HEK293 (cell line): ENCODE results near the gene CADM1.

ENCODE experiments used
- HOXD13 ChIP-seq: sonication (generic); formaldehyde crosslinking; IDR thresholded peaks from 2 replicates; pipeline ENCODE4 v1.8.0; 2022; ENCODE audit warnings: missing genetic modification reagents, borderline replicate concordance
- MEIS1 ChIP-seq: sonication (generic); formaldehyde crosslinking; IDR thresholded peaks from 2 replicates; pipeline ENCODE4 v1.8.1; 2022; ENCODE audit warnings: missing genetic modification reagents, mild to moderate bottlenecking, borderline replicate concordance
- ZBTB1 ChIP-seq: fragments of 450-650 bp; formaldehyde crosslinking; IDR thresholded peaks from 2 replicates; pipeline ENCODE4 v1.5.1; 2016; ENCODE audit warnings: missing biosample characterization, missing genetic modification characterization
- ZFP69B ChIP-seq: fragments of 450-650 bp; formaldehyde crosslinking; IDR thresholded peaks from 2 replicates; pipeline ENCODE4 v1.5.1; 2016; ENCODE audit warnings: missing biosample characterization, missing genetic modification characterization
- ZNF146 ChIP-seq: fragments of 450-650 bp; formaldehyde crosslinking; IDR thresholded peaks from 2 replicates; pipeline ENCODE4 v1.5.1; 2016; ENCODE audit warnings: missing biosample characterization, missing genetic modification characterization
- ZNF157 ChIP-seq: fragments of 450-650 bp; formaldehyde crosslinking; IDR thresholded peaks from 2 replicates; pipeline ENCODE4 v1.5.1; 2016; ENCODE audit warnings: missing biosample characterization, missing genetic modification characterization
- ZNF2 ChIP-seq: fragments of 450-650 bp; formaldehyde crosslinking; IDR thresholded peaks from 2 replicates; pipeline ENCODE4 v1.5.1; 2016; ENCODE audit warnings: missing biosample characterization, missing genetic modification characterization
- ZNF366 ChIP-seq: fragments of 450-650 bp; formaldehyde crosslinking; conservative IDR thresholded peaks from 2 replicates; pipeline ENCODE4 v1.5.1; 2016; ENCODE audit warnings: missing biosample characterization, missing genetic modification characterization
- ZNF394 ChIP-seq: fragments of 450-650 bp; formaldehyde crosslinking; IDR thresholded peaks from 2 replicates; pipeline ENCODE4 v1.5.1; 2016; ENCODE audit warnings: missing biosample characterization, missing genetic modification characterization, mild to moderate bottlenecking, moderate library complexity, borderline replicate concordance
- ZNF585B ChIP-seq: fragments of 450-650 bp; formaldehyde crosslinking; IDR thresholded peaks from 2 replicates; pipeline ENCODE4 v1.5.1; 2016; ENCODE audit warnings: missing biosample characterization, missing genetic modification characterization
- ZNF626 ChIP-seq: fragments of 450-650 bp; sonication (Bioruptor Pico); formaldehyde crosslinking; IDR thresholded peaks from 2 replicates; pipeline ENCODE4 v1.5.1; 2018; ENCODE audit warnings: missing biosample characterization, missing genetic modification characterization, inconsistent platforms
- ZNF629 ChIP-seq: fragments of 450-650 bp; formaldehyde crosslinking; IDR thresholded peaks from 2 replicates; pipeline ENCODE4 v1.5.1; 2017; ENCODE audit warnings: missing biosample characterization, missing genetic modification characterization
- ZNF670 ChIP-seq: fragments of 450-650 bp; formaldehyde crosslinking; IDR thresholded peaks from 2 replicates; pipeline ENCODE4 v1.5.1; 2016; ENCODE audit warnings: missing biosample characterization, missing genetic modification characterization, low read depth
- ZNF776 ChIP-seq: fragments of 450-650 bp; formaldehyde crosslinking; IDR thresholded peaks from 2 replicates; pipeline ENCODE4 v1.5.0; 2017; ENCODE audit warnings: missing biosample characterization, missing genetic modification characterization, borderline replicate concordance
- TF ChIP-seq, protein P1 (sequence below): fragments of 450-650 bp; formaldehyde crosslinking; IDR thresholded peaks from 2 replicates; pipeline ENCODE4 v1.5.1; 2016; ENCODE audit warnings: missing biosample characterization, missing genetic modification characterization
- TF ChIP-seq, protein P2 (sequence below): fragments of 450-650 bp; formaldehyde crosslinking; IDR thresholded peaks from 2 replicates; pipeline ENCODE4 v1.5.1; 2016; ENCODE audit warnings: missing biosample characterization, missing genetic modification characterization, borderline replicate concordance
- TF ChIP-seq, protein P3 (sequence below): fragments of 450-650 bp; formaldehyde crosslinking; IDR thresholded peaks from 2 replicates; pipeline ENCODE4 v1.5.1; 2016; ENCODE audit warnings: missing biosample characterization, missing genetic modification characterization
- TF ChIP-seq, protein P4 (sequence below): fragments of 450-650 bp; formaldehyde crosslinking; IDR thresholded peaks from 2 replicates; pipeline ENCODE4 v1.5.1; 2016; ENCODE audit warnings: missing biosample characterization, missing genetic modification characterization
- TF ChIP-seq, protein P5 (sequence below): fragments of 450-650 bp; formaldehyde crosslinking; IDR thresholded peaks from 2 replicates; pipeline ENCODE4 v1.5.1; 2016; ENCODE audit warnings: missing biosample characterization, missing genetic modification characterization
- TF ChIP-seq, protein P6 (sequence below): fragments of 450-650 bp; formaldehyde crosslinking; IDR thresholded peaks from 2 replicates; pipeline ENCODE4 v1.5.1; 2016; ENCODE audit warnings: missing biosample characterization, missing genetic modification characterization
- TF ChIP-seq, protein P7 (sequence below): fragments of 450-650 bp; formaldehyde crosslinking; IDR thresholded peaks from 2 replicates; pipeline ENCODE4 v1.5.1; 2017; ENCODE audit warnings: missing biosample characterization, missing genetic modification characterization

CADM1 gene

DNA sequence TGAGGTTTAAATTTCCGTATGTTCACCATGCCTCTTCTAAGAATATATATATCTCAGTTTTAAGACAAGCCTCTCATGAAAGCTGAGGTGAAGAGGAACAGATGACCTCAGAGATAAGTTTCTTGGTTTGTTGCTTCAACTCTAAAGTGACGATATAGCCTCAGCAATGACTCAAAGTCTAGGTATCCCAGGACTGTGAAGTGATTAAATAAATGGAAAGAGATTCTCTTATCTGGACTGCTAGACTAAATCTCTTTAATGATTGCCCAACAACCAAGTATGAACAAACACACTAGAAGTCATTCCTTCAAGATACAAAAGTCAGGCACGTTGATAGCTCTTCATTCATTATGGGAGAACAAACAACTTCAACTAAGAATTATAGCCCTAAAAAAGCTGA, 15.3 kb downstream of the CADM1 start (continued):
- TF ChIP-seq, protein P1, sequence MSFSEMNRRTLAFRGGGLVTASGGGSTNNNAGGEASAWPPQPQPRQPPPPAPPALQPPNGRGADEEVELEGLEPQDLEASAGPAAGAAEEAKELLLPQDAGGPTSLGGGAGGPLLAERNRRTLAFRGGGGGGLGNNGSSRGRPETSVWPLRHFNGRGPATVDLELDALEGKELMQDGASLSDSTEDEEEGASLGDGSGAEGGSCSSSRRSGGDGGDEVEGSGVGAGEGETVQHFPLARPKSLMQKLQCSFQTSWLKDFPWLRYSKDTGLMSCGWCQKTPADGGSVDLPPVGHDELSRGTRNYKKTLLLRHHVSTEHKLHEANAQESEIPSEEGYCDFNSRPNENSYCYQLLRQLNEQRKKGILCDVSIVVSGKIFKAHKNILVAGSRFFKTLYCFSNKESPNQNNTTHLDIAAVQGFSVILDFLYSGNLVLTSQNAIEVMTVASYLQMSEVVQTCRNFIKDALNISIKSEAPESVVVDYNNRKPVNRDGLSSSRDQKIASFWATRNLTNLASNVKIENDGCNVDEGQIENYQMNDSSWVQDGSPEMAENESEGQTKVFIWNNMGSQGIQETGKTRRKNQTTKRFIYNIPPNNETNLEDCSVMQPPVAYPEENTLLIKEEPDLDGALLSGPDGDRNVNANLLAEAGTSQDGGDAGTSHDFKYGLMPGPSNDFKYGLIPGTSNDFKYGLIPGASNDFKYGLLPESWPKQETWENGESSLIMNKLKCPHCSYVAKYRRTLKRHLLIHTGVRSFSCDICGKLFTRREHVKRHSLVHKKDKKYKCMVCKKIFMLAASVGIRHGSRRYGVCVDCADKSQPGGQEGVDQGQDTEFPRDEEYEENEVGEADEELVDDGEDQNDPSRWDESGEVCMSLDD: no peak
- TF ChIP-seq ZNF2 (tag by site-specific recombination): no peak
- no peak for TF ChIP-seq ZNF585B (tag by site-specific recombination)
- TF ChIP-seq ZFP69B (tag by site-specific recombination): no peak
- no peak for TF ChIP-seq ZBTB1 (tag by site-specific recombination)
- no peak for TF ChIP-seq ZNF146 (tag by site-specific recombination)
- TF ChIP-seq, protein P2, sequence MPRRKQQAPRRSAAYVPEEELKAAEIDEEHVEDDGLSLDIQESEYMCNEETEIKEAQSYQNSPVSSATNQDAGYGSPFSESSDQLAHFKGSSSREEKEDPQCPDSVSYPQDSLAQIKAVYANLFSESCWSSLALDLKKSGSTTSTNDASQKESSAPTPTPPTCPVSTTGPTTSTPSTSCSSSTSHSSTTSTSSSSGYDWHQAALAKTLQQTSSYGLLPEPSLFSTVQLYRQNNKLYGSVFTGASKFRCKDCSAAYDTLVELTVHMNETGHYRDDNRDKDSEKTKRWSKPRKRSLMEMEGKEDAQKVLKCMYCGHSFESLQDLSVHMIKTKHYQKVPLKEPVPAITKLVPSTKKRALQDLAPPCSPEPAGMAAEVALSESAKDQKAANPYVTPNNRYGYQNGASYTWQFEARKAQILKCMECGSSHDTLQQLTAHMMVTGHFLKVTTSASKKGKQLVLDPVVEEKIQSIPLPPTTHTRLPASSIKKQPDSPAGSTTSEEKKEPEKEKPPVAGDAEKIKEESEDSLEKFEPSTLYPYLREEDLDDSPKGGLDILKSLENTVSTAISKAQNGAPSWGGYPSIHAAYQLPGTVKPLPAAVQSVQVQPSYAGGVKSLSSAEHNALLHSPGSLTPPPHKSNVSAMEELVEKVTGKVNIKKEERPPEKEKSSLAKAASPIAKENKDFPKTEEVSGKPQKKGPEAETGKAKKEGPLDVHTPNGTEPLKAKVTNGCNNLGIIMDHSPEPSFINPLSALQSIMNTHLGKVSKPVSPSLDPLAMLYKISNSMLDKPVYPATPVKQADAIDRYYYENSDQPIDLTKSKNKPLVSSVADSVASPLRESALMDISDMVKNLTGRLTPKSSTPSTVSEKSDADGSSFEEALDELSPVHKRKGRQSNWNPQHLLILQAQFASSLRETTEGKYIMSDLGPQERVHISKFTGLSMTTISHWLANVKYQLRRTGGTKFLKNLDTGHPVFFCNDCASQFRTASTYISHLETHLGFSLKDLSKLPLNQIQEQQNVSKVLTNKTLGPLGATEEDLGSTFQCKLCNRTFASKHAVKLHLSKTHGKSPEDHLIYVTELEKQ (tag by site-specific recombination): peak; percentile 33; the same call in 1 of the 2 replicates
- no peak for TF ChIP-seq HOXD13
- TF ChIP-seq ZNF394 (tag by site-specific recombination): no peak
- TF ChIP-seq MEIS1: no peak
- TF ChIP-seq, protein P3, sequence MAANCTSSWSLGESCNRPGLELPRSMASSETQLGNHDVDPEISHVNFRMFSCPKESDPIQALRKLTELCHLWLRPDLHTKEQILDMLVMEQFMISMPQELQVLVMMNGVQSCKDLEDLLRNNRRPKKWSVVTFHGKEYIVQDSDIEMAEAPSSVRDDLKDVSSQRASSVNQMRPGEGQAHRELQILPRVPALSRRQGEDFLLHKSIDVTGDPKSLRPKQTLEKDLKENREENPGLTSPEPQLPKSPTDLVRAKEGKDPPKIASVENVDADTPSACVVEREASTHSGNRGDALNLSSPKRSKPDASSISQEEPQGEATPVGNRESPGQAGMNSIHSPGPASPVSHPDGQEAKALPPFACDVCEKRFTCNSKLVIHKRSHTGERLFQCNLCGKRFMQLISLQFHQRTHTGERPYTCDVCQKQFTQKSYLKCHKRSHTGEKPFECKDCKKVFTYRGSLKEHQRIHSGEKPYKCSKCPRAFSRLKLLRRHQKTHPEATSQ (tag by site-specific recombination): no peak
- TF ChIP-seq, protein P4, sequence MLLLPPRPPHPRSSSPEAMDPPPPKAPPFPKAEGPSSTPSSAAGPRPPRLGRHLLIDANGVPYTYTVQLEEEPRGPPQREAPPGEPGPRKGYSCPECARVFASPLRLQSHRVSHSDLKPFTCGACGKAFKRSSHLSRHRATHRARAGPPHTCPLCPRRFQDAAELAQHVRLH (tag by site-specific recombination): no peak
- TF ChIP-seq, protein P5, sequence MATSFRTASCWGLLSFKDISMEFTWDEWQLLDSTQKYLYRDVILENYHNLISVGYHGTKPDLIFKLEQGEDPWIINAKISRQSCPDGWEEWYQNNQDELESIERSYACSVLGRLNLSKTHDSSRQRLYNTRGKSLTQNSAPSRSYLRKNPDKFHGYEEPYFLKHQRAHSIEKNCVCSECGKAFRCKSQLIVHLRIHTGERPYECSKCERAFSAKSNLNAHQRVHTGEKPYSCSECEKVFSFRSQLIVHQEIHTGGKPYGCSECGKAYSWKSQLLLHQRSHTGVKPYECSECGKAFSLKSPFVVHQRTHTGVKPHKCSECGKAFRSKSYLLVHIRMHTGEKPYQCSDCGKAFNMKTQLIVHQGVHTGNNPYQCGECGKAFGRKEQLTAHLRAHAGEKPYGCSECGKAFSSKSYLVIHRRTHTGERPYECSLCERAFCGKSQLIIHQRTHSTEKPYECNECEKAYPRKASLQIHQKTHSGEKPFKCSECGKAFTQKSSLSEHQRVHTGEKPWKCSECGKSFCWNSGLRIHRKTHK (tag by site-specific recombination): no peak
- TF ChIP-seq, protein P6, sequence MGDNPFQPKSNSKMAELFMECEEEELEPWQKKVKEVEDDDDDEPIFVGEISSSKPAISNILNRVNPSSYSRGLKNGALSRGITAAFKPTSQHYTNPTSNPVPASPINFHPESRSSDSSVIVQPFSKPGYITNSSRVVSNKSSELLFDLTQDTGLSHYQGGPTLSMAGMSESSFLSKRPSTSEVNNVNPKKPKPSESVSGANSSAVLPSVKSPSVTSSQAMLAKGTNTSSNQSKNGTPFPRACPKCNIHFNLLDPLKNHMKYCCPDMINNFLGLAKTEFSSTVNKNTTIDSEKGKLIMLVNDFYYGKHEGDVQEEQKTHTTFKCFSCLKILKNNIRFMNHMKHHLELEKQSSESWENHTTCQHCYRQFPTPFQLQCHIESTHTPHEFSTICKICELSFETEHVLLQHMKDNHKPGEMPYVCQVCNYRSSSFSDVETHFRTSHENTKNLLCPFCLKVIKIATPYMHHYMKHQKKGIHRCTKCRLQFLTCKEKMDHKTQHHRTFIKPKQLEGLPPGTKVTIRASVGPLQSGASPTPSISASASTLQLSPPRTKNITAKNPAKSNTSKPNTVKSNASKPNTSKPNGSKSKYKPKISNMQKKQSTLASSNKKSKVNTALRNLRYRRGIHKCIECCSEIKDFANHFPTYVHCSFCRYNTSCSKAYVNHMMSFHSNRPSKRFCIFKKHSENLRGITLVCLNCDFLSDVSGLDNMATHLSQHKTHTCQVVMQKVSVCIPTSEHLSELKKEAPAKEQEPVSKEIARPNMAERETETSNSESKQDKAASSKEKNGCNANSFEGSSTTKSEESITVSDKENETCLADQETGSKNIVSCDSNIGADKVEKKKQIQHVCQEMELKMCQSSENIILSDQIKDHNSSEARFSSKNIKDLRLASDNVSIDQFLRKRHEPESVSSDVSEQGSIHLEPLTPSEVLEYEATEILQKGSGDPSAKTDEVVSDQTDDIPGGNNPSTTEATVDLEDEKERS (tag by site-specific recombination): no peak
- peak; percentile 63 for TF ChIP-seq ZNF366 (tag by site-specific recombination)
- TF ChIP-seq, protein P7, sequence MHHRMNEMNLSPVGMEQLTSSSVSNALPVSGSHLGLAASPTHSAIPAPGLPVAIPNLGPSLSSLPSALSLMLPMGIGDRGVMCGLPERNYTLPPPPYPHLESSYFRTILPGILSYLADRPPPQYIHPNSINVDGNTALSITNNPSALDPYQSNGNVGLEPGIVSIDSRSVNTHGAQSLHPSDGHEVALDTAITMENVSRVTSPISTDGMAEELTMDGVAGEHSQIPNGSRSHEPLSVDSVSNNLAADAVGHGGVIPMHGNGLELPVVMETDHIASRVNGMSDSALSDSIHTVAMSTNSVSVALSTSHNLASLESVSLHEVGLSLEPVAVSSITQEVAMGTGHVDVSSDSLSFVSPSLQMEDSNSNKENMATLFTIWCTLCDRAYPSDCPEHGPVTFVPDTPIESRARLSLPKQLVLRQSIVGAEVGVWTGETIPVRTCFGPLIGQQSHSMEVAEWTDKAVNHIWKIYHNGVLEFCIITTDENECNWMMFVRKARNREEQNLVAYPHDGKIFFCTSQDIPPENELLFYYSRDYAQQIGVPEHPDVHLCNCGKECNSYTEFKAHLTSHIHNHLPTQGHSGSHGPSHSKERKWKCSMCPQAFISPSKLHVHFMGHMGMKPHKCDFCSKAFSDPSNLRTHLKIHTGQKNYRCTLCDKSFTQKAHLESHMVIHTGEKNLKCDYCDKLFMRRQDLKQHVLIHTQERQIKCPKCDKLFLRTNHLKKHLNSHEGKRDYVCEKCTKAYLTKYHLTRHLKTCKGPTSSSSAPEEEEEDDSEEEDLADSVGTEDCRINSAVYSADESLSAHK (tag by site-specific recombination): no peak
- no peak for TF ChIP-seq ZNF670
- TF ChIP-seq ZNF776 (tag by site-specific recombination): no peak
- peak; percentile 94 for TF ChIP-seq ZNF629 (tag by site-specific recombination)
- no peak for TF ChIP-seq ZNF626 (tag by site-specific recombination)
- TF ChIP-seq ZNF157 (tag by site-specific recombination): no peak
